Chondrocyte (in vitro differentiated cells): Measurements from ENCODE around the gene SLC52A3. TPM values are rescaled to one million over a fixed set of nuclear protein-coding genes. Genes with fewer than 3 reads are reported as not detected.

Source experiments
- DNase-seq: peaks from one replicate; pipeline ENCODE4 v3.0.0; 2021; ENCODE audit warnings: mixed read lengths, low spot score
- H3K27ac Mint-ChIP-seq: one replicate; pipeline ENCODE4 v1.8.0; 2021; ENCODE audit warnings: mild to moderate bottlenecking, moderate library complexity, mixed read lengths; ENCODE audit not compliant: unreplicated experiment
- H3K27me3 Mint-ChIP-seq: 2 replicates; pipeline ENCODE4 v1.8.0; 2021; ENCODE audit warnings: low read depth, mixed read lengths
- H3K36me3 Mint-ChIP-seq: 2 replicates; pipeline ENCODE4 v1.8.0; 2021; ENCODE audit warnings: low read depth, mixed read lengths
- H3K4me1 Mint-ChIP-seq: 2 replicates; pipeline ENCODE4 v1.8.0; 2021; ENCODE audit warnings: low read depth, mild to moderate bottlenecking, mixed read lengths
- H3K4me3 Mint-ChIP-seq: one replicate; pipeline ENCODE4 v1.8.0; 2021; ENCODE audit warnings: mild to moderate bottlenecking, moderate library complexity, mixed read lengths; ENCODE audit not compliant: unreplicated experiment
- H3K9me3 Mint-ChIP-seq: 2 replicates; pipeline ENCODE4 v1.8.0; 2021; ENCODE audit warnings: low read depth, mixed read lengths
- CTCF ChIP-seq: fragments of 200-600 bp; sonication (generic); IDR thresholded peaks from 2 replicates; pipeline ENCODE4 v1.5.0; 2021; ENCODE audit warnings: antibody characterized with exemption, mild to moderate bottlenecking, moderate library complexity
- total RNA-seq: library from RNA; stranded (reverse); gene quantifications from 3 replicates; pipeline ENCODE4 v1.2.1, GENCODE V29; 2021

SLC52A3 gene
- total RNA-seq, 1 donor from 2014 or later = not detected

- peak; percentile 4 for DNase-seq
- H3K4me1 Mint-ChIP-seq = no peaks in the 10 kb centered on the region
- no peak for TF ChIP-seq CTCF
- no peak overlapping the region for H3K4me3 Mint-ChIP-seq
- peaks cover 7% of the 10 kb centered on the region for H3K9me3 Mint-ChIP-seq
- H3K27ac Mint-ChIP-seq = no peak overlapping the region
- peaks cover 41% of the 10 kb centered on the region for H3K27me3 Mint-ChIP-seq
- no peaks in the 10 kb centered on the region for H3K36me3 Mint-ChIP-seq
Measured at GRCh38 chr20:717271-717670, 51.0 kb downstream of the SLC52A3 start.

GRCh38 chr20:714453-714852 is 53.8 kb downstream of the SLC52A3 start:
- Mint-ChIP-seq H3K4me3 (no peak overlapping the region), H3K27ac (no peak overlapping the region), H3K4me1 (peaks cover under 1% of the 10 kb centered on the region), H3K9me3 (peaks cover 10% of the 10 kb centered on the region), H3K27me3 (peaks cover 35% of the 10 kb centered on the region), H3K36me3 (peaks cover 5% of the 10 kb centered on the region)
- TF ChIP-seq CTCF = no peak
- DNase-seq = no peak

- Mint-ChIP-seq H3K27me3 (peaks cover 33% of the 10 kb centered on the region), H3K36me3 (peaks cover 13% of the 10 kb centered on the region), H3K4me1 (peaks cover 3% of the 10 kb centered on the region), H3K27ac (no peak overlapping the region), H3K4me3 (no peak overlapping the region), H3K9me3 (peaks cover 17% of the 10 kb centered on the region)
- TF ChIP-seq CTCF = no peak
- no peak for DNase-seq
Measured at GRCh38 chr20:711576-711975, 56.7 kb downstream of the SLC52A3 start.

GRCh38 chr20:710780-711450 is 57.4 kb downstream of the SLC52A3 start:
- Mint-ChIP-seq H3K4me1 (peaks cover 3% of the 10 kb centered on the region), H3K4me3 (no peak overlapping the region), H3K36me3 (peaks cover 13% of the 10 kb centered on the region), H3K27me3 (peaks cover 32% of the 10 kb centered on the region), H3K9me3 (peaks cover 17% of the 10 kb centered on the region), H3K27ac (no peak overlapping the region)
- no peak for TF ChIP-seq CTCF
- no peak for DNase-seq

Other genes with a start within 250 kb of the SLC52A3 start
- gene CSNK2A1, start 224.7 kb downstream of the SLC52A3 start, total RNA-seq = 121 to 129 TPM (median 122 TPM) in 3 replicates
- gene TCF15, start 158.2 kb downstream of the SLC52A3 start, total RNA-seq = 0.28 to 0.50 TPM in 2 of 3 replicates, not detected in the other
- gene SRXN1, start 115.3 kb downstream of the SLC52A3 start, total RNA-seq = 19.3 to 20.8 TPM (median 20.6 TPM) in 3 replicates
- not detected in 3 replicates for gene SCRT2, start 92.7 kb downstream of the SLC52A3 start, total RNA-seq
- gene FAM110A, start 65.2 kb upstream of the SLC52A3 start, total RNA-seq = 2.0 to 2.6 TPM (median 2.4 TPM) in 3 replicates
- 0.12 TPM in 1 of 3 replicates, not detected in the others for gene ANGPT4, start 147.8 kb upstream of the SLC52A3 start, total RNA-seq
- 0.19 TPM in 1 of 3 replicates, not detected in the others for gene RSPO4, start 233.8 kb upstream of the SLC52A3 start, total RNA-seq